Activated naive CD8-positive, alpha-beta T cell treated with anti-CD3 and anti-CD28 coated beads, Interleukin-2, amount 10 ng/mL, durations not matched to agents 7 days and 5 days (primary cell): ENCODE measurements around the gene GCHFR. TPM values are rescaled to one million over a fixed set of nuclear protein-coding genes. Genes with fewer than 3 reads are reported as not detected.

Experiments
- ATAC-seq: fragments of 150-1000 bp; cut with Tn5 transposase; one replicate; pipeline ENCODE4 v1.10.0; 2021; ENCODE audit warnings: low read depth, moderate library complexity
- POLR2A ChIA-PET: fragments of 350-600 bp; sonication (Branson Sonifier 250); formaldehyde crosslinking; loops from one replicate; lab custom pipeline; 2021; ENCODE audit warnings: antibody characterized with exemption; lab: Charles Lee
- DNase-seq: peaks from one replicate; pipeline ENCODE4 v3.0.0; 2021
- H3K27ac Mint-ChIP-seq: one replicate; pipeline ENCODE4 v1.8.0; 2022; ENCODE audit warnings: mild to moderate bottlenecking, mixed read lengths
- H3K27me3 Mint-ChIP-seq: one replicate; pipeline ENCODE4 v1.8.0; 2022; ENCODE audit warnings: mild to moderate bottlenecking, moderate library complexity, mixed read lengths
- H3K36me3 Mint-ChIP-seq: one replicate; pipeline ENCODE4 v1.8.0; 2021; ENCODE audit warnings: mild to moderate bottlenecking, mixed read lengths
- H3K4me1 Mint-ChIP-seq: one replicate; pipeline ENCODE4 v1.8.0; 2021; ENCODE audit warnings: mixed read lengths
- H3K4me3 Mint-ChIP-seq: one replicate; pipeline ENCODE4 v1.8.0; 2022; ENCODE audit warnings: mild to moderate bottlenecking, moderate library complexity, mixed read lengths
- H3K9me3 Mint-ChIP-seq: one replicate; pipeline ENCODE4 v1.8.0; 2021; ENCODE audit warnings: mixed read lengths
- total RNA-seq, 2 experiments: library from RNA; stranded (reverse); gene quantifications; one replicate each; pipeline ENCODE4 v1.2.3, GENCODE V29; 2021

GCHFR gene
- total RNA-seq, 2 experiments from 2014 or later = 58.2 to 61.5 TPM

- ATAC-seq = no peak
- Mint-ChIP-seq H3K4me3 (no peak overlapping the region), H3K27ac (no peak overlapping the region), H3K27me3 (peaks cover 7% of the 10 kb centered on the region), H3K9me3 (no peaks in the 10 kb centered on the region), H3K36me3 (no peaks in the 10 kb centered on the region), H3K4me1 (peaks cover 16% of the 10 kb centered on the region)
- POLR2A ChIA-PET = interaction anchor here (0.6 kb wide), 1 partner anchor 567 kb away, joined by 3 read pairs; no protein-coding TSS in a partner anchor
- DNase-seq = no peak
Observed at GRCh38 chr15:40759961-40760360, 3.9 kb upstream of the GCHFR start.

DNA sequence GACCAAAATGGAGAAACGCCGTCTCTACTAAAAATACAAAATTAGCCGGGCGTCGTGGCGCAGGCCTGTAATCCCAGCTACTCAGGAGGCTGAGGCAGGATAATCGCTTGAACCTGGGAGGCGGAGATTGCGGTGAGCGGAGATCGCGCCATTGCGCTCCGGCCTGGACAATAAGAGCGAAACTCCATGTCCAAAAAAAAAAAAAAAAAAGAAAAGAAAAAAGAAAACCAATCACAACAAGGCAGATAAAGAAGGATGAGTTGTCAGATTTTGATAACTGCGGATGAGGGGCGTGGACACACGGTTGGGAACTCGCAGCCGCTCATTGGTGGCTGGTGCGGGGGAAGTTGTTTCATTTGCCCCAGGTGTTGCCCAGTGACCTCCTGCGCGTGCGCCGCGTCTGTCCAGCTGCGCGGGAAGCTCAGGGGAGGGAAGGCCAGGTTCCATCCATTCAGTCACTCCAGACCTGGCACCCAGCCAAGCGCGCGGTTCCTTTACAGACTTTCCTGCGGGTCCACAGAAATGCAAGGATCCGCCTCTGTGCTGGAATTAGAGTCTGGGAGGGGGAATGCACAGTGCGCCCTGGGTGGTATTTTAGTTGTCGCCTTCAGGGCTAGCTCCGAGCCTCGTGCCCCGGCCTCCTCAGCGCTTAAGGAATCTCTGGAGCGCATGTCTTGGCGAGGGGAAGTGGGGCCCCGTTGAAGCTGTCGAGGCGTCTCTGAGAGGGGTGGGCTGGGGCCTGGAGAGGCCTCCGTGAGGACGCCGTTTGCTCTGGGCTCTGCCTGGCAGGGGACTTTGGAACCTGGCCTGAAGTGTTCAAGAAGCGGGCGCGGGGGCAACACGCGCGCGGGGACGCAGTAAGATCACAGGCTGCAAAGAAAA lies 708 bp upstream of the GCHFR start:
- Mint-ChIP-seq H3K27ac (peak overlapping the region; percentile 89), H3K9me3 (no peaks in the 10 kb centered on the region), H3K27me3 (peaks cover 5% of the 10 kb centered on the region), H3K4me3 (peak overlapping the region; percentile 82), H3K36me3 (no peaks in the 10 kb centered on the region), H3K4me1 (peaks cover 14% of the 10 kb centered on the region)
- POLR2A ChIA-PET = interaction anchor here (1.6 to 4.4 kb wide), 6 partner anchors 9 to 131 kb away, joined by 4 to 25 read pairs (median 12); partner anchors contain the start of genes RAD51, RMDN3 and VPS18
- ATAC-seq (peak; percentile 1), DNase-seq (peak; percentile 62)

DNA sequence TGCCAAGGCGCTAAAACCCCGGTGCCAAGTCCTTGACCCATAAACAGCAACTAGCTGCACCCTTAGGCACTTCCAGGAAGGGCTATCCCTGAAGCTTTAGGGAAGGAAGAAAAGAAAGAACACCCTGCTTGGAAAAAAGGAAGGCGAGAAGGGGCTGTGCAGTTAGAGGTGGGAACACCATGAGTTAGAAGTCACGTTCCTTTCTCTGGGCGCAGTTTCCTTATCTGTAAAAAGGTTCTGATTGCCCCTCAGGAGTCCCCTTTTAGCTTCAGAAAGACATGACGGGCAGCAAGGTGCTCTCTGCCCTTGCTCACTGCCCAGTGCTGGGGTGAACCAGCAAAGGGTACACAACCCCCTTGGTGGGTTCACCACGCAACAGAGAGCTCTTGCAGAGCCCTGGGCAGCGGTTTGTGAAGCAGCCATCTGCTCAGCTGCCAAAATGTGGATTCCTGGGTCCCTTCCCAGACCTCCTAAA lies 798 bp downstream of the GCHFR start:
- no peak for DNase-seq
- no peaks in the 10 kb centered on the region for H3K9me3 Mint-ChIP-seq
- peak overlapping the region; percentile 82 for H3K4me3 Mint-ChIP-seq
- POLR2A ChIA-PET = interaction anchor here (0.5 to 4.4 kb wide), 12 partner anchors 8 to 639 kb away, joined by 3 to 25 read pairs (median 7); partner anchors contain the start of genes CHP1, RAD51, RMDN3 and VPS18
- H3K27me3 Mint-ChIP-seq = peaks cover 2% of the 10 kb centered on the region
- H3K27ac Mint-ChIP-seq = peak overlapping the region; percentile 89
- H3K4me1 Mint-ChIP-seq = peaks cover 26% of the 10 kb centered on the region
- ATAC-seq = no peak
- H3K36me3 Mint-ChIP-seq = peaks cover 2% of the 10 kb centered on the region

DNA sequence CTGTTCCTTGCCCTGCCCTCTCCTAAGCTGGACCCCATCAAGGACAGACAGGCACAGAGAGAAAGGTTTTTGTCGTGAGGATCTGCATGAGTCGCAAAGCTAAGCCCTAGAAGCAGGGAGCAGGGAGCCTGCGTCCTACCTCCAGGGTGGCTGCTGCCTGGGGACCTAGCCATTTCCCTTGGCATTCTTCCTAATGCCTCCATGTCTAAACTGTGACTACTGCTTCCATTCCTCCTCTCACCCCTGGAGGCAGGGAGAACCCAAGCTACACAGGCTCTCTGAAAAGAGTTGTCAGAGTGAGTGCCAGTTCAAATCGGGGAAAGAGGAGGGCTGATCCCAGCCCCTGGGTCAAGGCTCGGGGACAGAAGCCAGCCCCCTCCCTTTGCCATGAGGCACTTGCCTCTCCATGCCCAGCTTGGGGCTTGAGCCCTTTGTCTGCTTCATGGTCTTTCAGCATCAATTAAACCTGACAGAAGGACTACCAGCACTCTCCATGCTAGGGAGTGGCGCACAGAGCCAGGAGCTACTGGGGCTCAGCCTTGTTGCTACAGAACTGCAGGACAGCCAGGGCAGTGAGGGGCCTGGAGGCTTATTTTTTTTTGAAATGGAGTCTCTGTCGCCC lies 2.4 kb downstream of the GCHFR start:
- H3K9me3 Mint-ChIP-seq = no peaks in the 10 kb centered on the region
- H3K4me1 Mint-ChIP-seq = peaks cover 32% of the 10 kb centered on the region
- no peak for ATAC-seq

DNA sequence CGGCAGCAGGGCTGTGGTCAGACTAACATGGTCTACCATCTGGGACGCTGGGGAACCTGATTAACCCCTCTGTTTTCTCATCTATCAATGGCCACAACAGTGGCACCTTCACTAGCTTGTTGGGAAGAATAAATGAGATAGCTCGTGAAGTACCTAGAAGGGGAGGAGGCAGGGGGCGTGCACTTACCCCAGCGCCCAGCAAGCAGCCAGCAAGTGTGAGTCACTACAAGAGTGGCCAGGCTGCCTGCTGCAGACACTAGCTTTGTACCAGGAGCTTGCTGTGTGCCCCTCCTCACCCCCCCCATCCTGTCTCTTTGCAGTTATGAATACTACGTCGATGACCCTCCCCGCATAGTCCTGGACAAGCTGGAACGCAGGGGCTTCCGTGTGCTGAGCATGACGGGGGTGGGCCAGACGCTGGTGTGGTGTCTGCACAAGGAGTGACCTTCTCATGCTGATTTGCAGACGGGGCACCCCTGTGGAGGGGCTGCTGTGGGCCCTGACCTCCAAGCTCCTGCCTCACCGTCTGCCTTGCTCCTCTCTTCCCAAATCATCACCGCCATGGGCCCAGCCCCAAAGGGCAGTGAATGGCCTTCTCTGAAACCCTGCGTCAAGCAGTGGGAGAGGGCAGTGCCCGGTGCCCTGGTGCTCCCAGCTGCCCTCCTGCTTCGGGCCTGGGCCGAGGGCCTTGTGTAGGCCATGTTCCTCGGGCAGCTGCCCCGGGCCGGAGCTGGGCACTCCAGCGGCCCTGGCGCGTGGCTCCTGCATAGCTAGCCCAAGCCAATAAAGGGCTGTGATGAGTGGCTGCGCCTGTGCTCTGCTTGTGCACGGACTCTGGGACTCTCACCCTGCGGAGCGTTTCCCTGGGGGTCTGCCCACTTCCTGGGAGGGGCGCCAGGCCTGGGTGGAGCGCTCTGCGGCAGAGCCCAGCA lies 3.3 kb downstream of the GCHFR start:
- POLR2A ChIA-PET = interaction anchor here (0.5 to 4.4 kb wide), 5 partner anchors 9 to 45 kb away, joined by 3 to 21 read pairs (median 10); no protein-coding TSS in a partner anchor
- Mint-ChIP-seq H3K27me3 (no peaks in the 10 kb centered on the region), H3K9me3 (no peaks in the 10 kb centered on the region), H3K36me3 (peaks cover 2% of the 10 kb centered on the region), H3K27ac (no peak overlapping the region), H3K4me1 (peaks cover 32% of the 10 kb centered on the region), H3K4me3 (no peak overlapping the region)
- no peak for DNase-seq
- no peak for ATAC-seq

More for the DNA sequence above, 2.4 kb downstream of the GCHFR start:
- Mint-ChIP-seq H3K36me3 (peaks cover 2% of the 10 kb centered on the region), H3K27ac (peak overlapping the region; percentile 39), H3K27me3 (no peaks in the 10 kb centered on the region), H3K4me3 (no peak overlapping the region)
- POLR2A ChIA-PET = interaction anchor here (0.5 to 4.4 kb wide), 5 partner anchors 10 to 44 kb away, joined by 3 to 21 read pairs (median 10); no protein-coding TSS in a partner anchor
- DNase-seq = no peak

- POLR2A ChIA-PET = interaction anchor here (1.7 to 2.4 kb wide), 4 partner anchors 13 to 73 kb away, joined by 6 to 14 read pairs (median 10); partner anchors contain the start of genes RAD51 and RMDN3
- no peak for ATAC-seq
- Mint-ChIP-seq H3K4me3 (no peak overlapping the region), H3K27me3 (no peaks in the 10 kb centered on the region), H3K9me3 (no peaks in the 10 kb centered on the region), H3K4me1 (peaks cover 32% of the 10 kb centered on the region), H3K27ac (peak overlapping the region; percentile 89), H3K36me3 (peaks cover 3% of the 10 kb centered on the region)
- DNase-seq = no peak
Observed at GRCh38 chr15:40767838-40768500, 4.1 kb downstream of the GCHFR start.

DNA sequence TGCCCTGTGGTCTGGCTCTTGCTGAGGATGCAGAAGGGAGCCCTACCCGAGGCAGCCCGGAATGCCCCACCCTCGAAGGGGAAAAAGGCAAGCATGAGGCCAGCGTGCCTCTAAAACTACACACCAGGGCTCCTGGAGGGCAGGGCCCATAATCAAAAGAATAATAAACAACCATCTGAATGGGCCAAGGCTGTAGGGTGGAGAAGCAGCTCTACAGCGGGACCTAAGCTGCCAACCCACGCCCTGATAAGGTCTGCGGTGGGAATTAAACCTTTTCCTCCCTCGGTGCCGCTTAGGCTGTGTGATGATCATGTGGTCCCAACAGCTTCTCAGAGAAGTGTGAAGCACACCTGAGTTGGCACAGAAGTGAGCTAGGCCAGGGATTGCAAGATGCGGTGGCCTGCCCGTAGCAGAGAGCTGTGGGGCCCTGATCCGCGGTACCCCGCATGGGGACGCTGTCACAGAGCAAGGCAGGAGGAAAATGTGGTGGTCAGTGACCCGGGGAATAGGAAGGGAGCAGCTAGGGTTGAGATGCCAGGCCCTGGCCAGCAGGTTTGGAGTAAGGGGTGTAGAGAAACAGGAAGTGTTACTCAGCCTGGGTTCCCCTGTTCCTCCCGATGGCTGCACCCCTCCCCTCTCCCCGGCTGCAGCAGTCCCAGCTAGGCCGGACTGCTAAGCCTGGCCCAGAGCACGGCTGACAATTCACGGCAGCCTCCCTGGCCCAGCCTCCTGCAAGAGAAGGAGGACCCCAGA lies 4.8 kb downstream of the GCHFR start:
- Mint-ChIP-seq H3K27me3 (no peaks in the 10 kb centered on the region), H3K36me3 (peaks cover 3% of the 10 kb centered on the region), H3K9me3 (no peaks in the 10 kb centered on the region), H3K27ac (peak overlapping the region; percentile 89), H3K4me3 (peak overlapping the region; percentile 58), H3K4me1 (peaks cover 26% of the 10 kb centered on the region)
- POLR2A ChIA-PET = interaction anchor here (1.7 to 2.4 kb wide), 4 partner anchors 14 to 74 kb away, joined by 6 to 14 read pairs (median 10); partner anchors contain the start of genes RAD51 and RMDN3
- ATAC-seq (no peak), DNase-seq (no peak)

DNA sequence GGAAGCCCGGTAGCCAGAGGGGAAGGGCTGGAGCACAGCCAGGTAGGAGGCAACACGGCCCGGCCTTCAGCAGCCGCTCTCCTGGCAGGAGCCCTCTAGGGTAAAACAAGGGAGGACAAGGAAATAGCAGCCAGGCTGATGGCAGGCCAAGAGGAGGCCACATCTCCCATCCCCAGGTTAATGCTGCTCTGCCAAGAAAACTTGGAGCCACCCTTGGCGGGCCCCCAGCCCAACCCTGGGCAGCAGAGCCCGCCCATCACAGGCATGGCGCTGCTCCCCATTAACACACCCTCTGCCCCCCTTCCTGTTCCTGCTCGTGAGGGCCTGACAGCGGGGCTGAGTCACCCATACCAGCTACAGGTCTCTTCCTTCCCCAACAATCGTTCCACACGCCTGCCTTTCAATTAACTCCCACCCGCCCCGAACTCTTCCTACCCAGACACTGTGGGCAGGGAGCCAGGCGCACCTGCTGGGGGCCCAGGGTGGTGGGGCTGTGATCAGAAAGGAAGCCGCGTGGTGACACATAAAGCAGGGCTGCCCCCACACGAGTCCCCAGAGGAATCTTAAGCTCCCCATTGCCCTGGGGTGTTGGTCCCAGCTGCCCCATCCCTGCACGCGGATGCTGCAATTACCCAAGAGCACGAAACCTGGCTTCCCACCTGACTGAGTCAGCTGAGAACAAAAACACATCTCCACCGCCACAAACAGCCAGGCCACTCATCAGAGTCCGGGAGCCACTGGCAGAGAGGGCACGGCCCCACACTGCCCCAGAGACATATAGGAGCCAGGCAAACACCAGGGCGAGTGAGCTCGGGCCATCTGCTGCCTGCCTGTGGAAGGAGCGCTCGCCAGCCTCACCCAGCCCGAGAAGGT lies 5.6 kb downstream of the GCHFR start, which contains the start of gene C15orf62:
TSS of gene C15orf62 (plus strand) at position 707 of the 873 bp plus-strand sequence. CDS start 516 bp downstream, outside the sequence.
- POLR2A ChIA-PET = interaction anchor here (0.6 to 2.4 kb wide), 8 partner anchors 9 to 179 kb away, joined by 3 to 14 read pairs (median 6); partner anchors contain the start of genes DNAJC17, RAD51, RMDN3 and ZFYVE19
- H3K4me1 Mint-ChIP-seq = peaks cover 26% of the 10 kb centered on the region
- DNase-seq (peak; percentile 64), ATAC-seq (peak; percentile 67)
- H3K9me3 Mint-ChIP-seq = no peaks in the 10 kb centered on the region
- no peaks in the 10 kb centered on the region for H3K27me3 Mint-ChIP-seq
- peak within 1 kb of the TSS; percentile 58 for H3K4me3 Mint-ChIP-seq
- peaks cover 3% of the 10 kb centered on the region for H3K36me3 Mint-ChIP-seq
- peak within 1 kb of the TSS; percentile 89 for H3K27ac Mint-ChIP-seq

GRCh38 chr15:40770147-40770721 lies 6.4 kb downstream of the GCHFR start:
- Mint-ChIP-seq H3K36me3 (peaks cover 6% of the 10 kb centered on the region), H3K9me3 (no peaks in the 10 kb centered on the region), H3K27ac (peak overlapping the region; percentile 89), H3K4me3 (peak overlapping the region; percentile 58), H3K27me3 (no peaks in the 10 kb centered on the region), H3K4me1 (peaks cover 23% of the 10 kb centered on the region)
- DNase-seq (no peak), ATAC-seq (no peak)
- POLR2A ChIA-PET = interaction anchor here (0.6 to 2.4 kb wide), 9 partner anchors 9 to 179 kb away, joined by 3 to 14 read pairs (median 4); partner anchors contain the start of genes DNAJC17, RAD51, RMDN3 and ZFYVE19

GRCh38 chr15:40771242-40771641 lies 7.4 kb downstream of the GCHFR start:
- Mint-ChIP-seq H3K9me3 (no peaks in the 10 kb centered on the region), H3K27ac (no peak overlapping the region), H3K4me1 (peaks cover 19% of the 10 kb centered on the region), H3K27me3 (no peaks in the 10 kb centered on the region), H3K36me3 (peaks cover 6% of the 10 kb centered on the region), H3K4me3 (no peak overlapping the region)
- ATAC-seq (no peak), DNase-seq (no peak)
- POLR2A ChIA-PET = interaction anchor here (1.2 to 1.9 kb wide), 2 partner anchors 25 to 27 kb away, joined by 3 to 5 read pairs; no protein-coding TSS in a partner anchor
